Activated CD4-positive, alpha-beta T cell treated with anti-CD3 and anti-CD28 coated beads, Interleukin-10, Interleukin-2, amounts not matched to agents 100 ng/mL and 50 ng/mL, durations not matched to agents 16 hours and 8 hours (primary cell): ENCODE measurements around the gene GRID1.
A peak's percentile ranks its signal among the peaks of the same experiment; 100 is the strongest.

ENCODE experiments used
- DNase-seq: peaks from one replicate; pipeline ENCODE4 v3.0.0-alpha.2; 2020

Gene GRID1

GRCh38 chr10:85601526-85601925, 765.1 kb downstream of the GRID1 start:
- no peak for DNase-seq

DNA sequence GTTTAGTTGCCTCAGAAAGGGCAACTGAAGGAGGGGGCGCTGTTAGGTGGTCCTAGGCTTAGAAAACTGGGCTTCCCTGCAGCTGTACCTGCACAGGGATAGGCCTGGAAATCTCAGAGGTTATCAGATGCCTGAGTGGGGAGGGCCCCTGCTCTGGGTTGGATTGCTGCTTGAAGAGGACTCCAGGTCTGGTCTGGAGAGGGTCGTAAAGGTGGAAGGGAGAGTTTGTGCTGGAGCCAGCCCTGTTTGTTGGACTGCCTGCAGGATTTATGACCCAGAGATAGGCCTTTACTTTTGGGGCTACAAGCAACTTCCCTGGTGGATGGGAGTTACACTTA, 765.9 kb downstream of the GRID1 start:
- no peak for DNase-seq

DNA sequence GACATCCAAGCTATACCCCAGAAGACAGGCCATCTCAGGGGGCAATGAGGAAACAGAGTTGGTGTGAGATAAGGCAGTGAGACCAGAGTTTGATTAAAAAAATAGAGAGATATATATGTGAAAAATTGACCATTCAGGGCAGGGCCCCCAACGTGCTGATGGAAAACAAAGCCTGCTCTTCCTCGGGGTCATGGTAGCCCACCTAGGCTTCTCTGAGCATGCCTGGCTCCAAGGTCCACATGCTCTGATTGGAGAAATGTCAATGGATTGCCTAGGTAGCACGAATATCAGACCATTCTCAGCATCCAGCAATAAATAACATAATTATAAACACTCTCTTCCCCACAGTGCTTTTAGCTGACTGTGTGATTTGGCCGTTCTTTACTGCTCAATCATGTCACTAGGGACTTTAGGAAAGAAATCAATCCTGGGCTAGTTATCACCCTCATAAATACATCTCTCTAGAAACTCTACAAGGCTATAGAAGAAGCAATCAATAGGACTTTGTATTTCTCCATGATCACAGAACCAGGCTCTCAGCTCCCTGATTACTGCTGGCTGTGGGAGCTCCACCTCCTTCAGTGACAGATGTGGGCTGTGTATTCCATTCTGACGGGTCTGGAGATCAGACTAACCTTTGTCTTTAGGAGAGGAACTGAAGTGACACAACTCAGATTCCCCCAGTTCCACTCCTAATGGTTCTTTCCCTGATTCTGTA, 766.4 kb downstream of the GRID1 start:
- no peak for DNase-seq

- DNase-seq = no peak
These were observed 767.5 kb downstream of the GRID1 start for GRCh38 chr10:85599081-85599480.

GRCh38 chr10:85598646-85599045, 767.9 kb downstream of the GRID1 start:
- no peak for DNase-seq

- no peak for DNase-seq
These were observed 769.6 kb downstream of the GRID1 start for GRCh38 chr10:85597006-85597405.

DNA sequence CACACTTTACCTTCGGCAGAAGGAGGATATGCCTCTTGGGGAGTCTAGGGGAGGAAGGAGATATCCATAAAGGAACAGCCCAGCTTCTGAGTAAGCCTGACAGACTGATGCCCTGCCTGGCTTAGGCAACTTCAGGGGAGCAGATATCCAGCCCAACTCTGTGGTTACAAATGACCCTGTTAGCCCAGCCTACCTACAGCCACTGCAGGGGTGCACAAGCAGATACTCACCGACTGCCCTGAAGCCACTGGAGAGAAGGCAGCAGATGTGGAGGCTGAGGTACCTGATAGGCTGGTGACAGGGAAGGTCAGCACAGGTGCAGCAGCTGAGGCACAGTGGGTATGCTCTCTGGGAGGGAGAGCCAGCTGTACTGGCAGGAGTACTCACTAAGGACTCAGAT, 770.2 kb downstream of the GRID1 start:
- DNase-seq = no peak

DNA sequence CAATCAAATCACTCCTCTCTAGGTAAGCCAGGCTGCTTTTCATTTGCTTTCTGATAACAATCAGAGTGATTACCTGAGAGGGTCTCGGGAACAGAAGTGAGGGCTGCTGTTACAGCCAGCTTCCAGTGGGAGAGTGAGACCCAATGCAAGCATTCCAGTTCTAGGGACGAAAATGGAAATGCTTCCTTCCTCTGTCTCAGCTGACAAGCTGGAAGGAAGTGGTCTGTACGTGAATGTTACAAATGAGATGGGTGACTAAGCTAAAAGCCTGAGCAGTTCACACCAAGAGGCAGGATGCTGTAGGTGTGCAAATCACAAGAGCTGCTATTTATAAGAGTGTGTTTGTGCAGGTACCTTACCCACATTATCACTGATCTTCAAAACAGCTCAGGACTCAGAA, 772.4 kb downstream of the GRID1 start:
- DNase-seq = peak; percentile 32

GRCh38 chr10:85593226-85593772, 773.3 kb downstream of the GRID1 start:
- DNase-seq = no peak

GRCh38 chr10:85581371-85581770, 785.2 kb downstream of the GRID1 start:
- no peak for DNase-seq

- DNase-seq = no peak
These were observed 786.0 kb downstream of the GRID1 start for GRCh38 chr10:85580585-85580984.

GRCh38 chr10:85578860-85579259, 787.7 kb downstream of the GRID1 start:
- DNase-seq = no peak

DNA sequence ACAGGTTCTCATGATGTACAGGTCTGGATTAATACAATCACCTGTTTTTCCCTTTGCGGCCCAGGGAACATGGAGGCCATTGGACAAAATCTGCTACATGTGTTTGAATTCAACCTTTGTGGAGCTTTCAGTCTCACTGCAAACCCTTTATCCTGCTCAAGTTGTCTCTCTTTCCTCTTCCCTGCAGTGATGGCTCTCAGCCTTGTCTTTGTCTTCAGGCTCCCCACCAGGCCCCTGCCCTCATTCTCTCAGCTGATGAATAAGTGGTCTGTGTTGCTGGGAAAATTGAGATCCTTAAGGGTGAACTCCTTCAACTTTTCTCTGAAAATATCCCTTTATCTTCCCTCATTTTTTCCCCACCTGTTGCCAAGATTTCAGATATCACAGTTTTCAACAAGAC, 791.2 kb downstream of the GRID1 start:
- no peak for DNase-seq

DNA sequence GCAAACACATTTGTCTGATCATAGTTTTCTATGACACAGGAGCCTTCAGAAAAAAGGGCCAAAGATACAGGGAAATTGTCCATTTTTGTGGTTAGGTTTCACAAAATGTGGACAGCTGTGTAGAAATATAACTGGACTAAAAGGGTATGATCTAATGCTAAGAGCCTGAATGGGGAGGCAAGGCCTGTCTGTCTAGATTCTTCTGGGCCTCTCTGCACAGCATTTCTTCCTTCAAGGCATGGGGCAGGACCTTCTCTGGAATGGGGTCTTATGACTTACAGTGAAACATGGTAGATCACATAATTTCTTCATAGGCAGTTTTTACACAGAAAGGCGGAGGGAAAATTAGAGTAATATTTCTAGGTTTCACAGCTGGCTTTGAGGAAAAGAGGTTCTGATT, 795.7 kb downstream of the GRID1 start:
- no peak for DNase-seq

- no peak for DNase-seq
These were observed 801.2 kb downstream of the GRID1 start for GRCh38 chr10:85565381-85565780.

- DNase-seq = no peak
These were observed 808.1 kb downstream of the GRID1 start for GRCh38 chr10:85558533-85558932.

GRCh38 chr10:85557706-85558105, 808.9 kb downstream of the GRID1 start:
- no peak for DNase-seq

GRCh38 chr10:85557077-85557476, 809.5 kb downstream of the GRID1 start:
- DNase-seq = no peak
